Measurements from ENCODE around the gene RANGRF.

DNA sequence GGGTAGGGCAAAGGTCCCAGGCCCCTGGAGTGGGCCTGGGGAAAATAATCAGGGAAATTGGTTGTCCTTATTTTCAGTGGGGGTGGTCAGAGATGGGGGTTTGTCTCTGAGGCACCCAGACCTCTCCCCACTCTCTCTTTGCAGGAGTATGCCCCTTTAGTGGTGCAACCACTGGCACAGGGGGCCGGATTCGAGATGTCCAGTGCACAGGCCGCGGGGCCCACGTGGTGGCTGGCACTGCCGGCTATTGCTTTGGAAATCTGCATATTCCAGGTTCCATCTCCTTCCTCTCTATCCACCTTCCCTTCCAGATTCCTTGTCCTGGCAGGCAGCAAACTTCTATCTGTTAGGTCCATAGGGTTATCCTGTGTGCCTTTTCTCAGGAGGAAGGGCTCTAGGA is 31.8 kb upstream of the RANGRF start:
- TF ChIP-seq, protein P1, sequence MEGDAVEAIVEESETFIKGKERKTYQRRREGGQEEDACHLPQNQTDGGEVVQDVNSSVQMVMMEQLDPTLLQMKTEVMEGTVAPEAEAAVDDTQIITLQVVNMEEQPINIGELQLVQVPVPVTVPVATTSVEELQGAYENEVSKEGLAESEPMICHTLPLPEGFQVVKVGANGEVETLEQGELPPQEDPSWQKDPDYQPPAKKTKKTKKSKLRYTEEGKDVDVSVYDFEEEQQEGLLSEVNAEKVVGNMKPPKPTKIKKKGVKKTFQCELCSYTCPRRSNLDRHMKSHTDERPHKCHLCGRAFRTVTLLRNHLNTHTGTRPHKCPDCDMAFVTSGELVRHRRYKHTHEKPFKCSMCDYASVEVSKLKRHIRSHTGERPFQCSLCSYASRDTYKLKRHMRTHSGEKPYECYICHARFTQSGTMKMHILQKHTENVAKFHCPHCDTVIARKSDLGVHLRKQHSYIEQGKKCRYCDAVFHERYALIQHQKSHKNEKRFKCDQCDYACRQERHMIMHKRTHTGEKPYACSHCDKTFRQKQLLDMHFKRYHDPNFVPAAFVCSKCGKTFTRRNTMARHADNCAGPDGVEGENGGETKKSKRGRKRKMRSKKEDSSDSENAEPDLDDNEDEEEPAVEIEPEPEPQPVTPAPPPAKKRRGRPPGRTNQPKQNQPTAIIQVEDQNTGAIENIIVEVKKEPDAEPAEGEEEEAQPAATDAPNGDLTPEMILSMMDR (IDR thresholded peaks at IDR 0.05): no peak
- no peak for TF ChIP-seq POLR2A (IDR thresholded peaks at IDR 0.05)
